ENCODE results near the gene CACNG7.
"Not testable (repeated sequence)": the region's sequence is repeated elsewhere in the genome, so short reads cannot be mapped to it uniquely, and the experiment has no call there.

CACNG7 gene, protein sequence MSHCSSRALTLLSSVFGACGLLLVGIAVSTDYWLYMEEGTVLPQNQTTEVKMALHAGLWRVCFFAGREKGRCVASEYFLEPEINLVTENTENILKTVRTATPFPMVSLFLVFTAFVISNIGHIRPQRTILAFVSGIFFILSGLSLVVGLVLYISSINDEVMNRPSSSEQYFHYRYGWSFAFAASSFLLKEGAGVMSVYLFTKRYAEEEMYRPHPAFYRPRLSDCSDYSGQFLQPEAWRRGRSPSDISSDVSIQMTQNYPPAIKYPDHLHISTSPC

DNA sequence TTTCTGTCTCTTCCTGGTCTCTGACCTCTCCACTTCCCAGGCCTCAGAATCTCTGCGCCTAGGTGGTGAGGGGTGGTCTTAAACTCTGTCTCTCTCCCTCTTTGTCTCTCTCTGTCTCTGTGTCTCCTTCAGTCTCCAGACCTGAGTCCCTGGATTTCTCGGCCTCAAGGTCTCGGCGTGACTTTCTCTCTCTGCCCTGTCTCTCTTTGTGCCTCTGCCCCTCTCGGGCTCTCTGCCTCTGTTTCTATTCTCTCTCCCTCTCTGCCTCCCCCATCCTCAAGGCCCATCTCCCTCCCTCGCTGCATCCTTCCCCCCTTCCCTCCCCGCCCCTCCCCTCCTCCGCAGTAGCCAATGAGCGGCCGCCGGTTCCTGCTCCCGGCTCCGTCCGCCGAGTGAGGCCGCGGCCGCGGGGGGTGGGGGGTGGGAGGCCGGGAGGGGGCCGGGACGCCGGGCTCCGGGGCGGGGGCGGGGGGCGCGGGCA, at the start of gene CACNG7:
TSS of gene CACNG7 (plus strand) at position 344 of the 481 bp plus-strand sequence. CDS start 3,554 bp downstream, outside the sequence.
- DNase-seq (ENCODE audit: low spot score): peak; percentile 72

DNA sequence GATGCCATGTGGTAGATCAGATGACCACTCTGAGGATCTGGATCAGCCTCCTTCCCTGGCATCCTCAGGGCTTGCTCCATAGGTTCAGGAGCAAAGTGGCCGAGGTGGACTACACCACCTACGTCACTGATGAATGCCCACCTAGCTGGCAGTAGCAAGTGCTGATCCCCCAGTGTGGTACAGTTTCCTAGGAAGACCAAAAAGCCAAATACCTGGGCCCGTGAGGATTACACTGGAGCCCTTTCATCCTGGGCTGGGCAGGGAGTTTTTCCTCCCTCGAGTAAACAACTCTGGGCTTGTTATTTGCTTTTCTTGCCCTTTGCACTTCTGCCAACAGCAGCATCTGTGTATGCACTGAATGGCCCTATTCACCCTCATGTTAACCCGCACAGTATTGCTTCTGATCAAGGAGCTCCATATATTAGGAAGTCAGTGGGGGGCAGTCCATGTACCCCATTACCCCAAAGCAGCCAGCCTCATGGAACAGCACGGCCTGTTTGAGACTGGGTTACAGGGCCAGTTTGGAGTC, 44.7 kb upstream of the CACNG7 start:
- no peak for DNase-seq (ENCODE audit: low spot score)
- no peak for FAIRE-seq

More for the DNA sequence above, at the start of gene CACNG7:
- no peak for FAIRE-seq

DNA sequence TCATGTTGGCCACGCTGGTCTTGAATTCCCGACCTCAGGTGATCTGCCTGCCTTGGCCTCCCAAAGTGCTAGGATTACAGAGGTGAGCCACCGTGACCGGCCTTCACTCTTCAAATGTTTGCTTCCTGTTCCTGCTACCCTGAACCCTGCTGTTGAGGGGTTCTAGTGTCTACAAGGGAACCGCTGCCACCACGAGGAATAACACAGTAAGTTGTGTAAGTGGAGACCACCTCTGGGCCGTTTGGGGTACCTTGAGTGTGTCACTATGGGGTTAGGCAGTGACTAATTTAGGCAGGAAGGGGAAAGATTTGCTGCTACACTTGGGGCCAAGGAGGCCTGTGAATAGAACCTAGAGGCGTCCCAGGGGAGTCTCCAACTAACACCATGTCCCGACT, 43.6 kb upstream of the CACNG7 start:
- DNase-seq (ENCODE audit: low spot score) (no peak), FAIRE-seq (no peak)

DNA sequence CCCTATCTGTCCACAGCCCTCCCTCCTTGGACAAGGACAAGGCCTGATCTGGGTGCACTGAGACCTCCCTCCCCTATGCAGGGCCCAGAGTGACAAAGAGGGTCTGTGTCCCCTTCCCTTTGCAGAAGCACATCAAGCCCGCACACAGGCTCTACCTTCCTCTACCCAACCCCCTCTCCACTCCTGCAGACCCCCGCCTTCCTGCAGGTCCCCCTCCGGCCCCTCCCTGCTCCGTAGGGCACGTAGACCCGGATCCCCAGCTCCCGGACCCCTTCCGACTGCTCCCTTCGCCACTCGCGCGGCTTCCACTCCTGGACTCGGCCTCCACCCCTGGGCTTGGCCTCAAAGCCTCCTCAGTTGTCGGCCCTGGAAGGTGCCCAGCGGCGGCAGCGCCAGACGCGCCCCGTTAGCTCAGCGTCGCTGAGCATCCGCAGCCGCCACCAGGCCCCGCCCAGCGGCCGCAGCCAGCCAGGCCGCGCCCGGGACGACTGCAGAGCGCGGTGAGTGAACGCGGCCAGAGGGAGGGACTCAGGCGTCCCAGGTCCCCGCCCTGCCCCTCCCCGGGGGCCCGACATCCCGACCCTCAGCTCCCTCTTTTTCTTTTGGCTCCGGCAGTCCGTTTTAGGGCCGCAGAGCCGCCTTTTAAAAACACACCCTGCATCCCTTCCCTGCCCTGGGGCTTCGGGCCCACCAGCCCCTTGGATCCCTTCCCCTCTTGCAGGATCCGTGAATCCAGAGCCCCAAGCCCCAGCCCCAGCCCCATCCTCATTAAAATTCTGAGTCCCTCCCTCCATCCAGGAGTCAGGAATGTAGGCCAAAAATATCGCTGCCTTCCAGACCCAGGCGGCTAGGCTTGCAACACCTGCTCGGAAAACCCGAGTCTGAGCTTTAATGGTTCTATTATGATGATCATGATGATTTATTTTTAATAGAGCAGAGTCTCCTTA, 42.9 kb upstream of the CACNG7 start:
- FAIRE-seq (no peak), DNase-seq (ENCODE audit: low spot score) (peak; percentile 73)

DNA sequence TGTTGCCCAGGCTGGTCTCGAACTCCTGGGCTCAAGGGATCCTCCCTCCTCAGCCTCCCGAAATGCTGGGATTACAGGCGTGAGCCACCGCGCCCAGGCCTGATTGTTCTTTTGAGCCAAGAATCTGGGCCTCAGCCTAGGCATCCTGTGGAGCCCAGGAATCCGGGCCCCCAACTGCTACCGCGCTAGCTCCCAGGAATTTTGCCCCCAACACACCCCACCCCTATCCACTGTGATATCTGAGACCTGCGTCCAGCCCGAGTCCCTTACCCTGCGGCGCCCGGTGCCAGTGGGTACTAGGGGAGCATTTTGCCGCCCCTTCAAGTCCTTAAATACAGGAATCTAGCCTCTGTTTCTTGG, 42.2 kb upstream of the CACNG7 start:
- DNase-seq (ENCODE audit: low spot score) (no peak), FAIRE-seq (no peak)

DNA sequence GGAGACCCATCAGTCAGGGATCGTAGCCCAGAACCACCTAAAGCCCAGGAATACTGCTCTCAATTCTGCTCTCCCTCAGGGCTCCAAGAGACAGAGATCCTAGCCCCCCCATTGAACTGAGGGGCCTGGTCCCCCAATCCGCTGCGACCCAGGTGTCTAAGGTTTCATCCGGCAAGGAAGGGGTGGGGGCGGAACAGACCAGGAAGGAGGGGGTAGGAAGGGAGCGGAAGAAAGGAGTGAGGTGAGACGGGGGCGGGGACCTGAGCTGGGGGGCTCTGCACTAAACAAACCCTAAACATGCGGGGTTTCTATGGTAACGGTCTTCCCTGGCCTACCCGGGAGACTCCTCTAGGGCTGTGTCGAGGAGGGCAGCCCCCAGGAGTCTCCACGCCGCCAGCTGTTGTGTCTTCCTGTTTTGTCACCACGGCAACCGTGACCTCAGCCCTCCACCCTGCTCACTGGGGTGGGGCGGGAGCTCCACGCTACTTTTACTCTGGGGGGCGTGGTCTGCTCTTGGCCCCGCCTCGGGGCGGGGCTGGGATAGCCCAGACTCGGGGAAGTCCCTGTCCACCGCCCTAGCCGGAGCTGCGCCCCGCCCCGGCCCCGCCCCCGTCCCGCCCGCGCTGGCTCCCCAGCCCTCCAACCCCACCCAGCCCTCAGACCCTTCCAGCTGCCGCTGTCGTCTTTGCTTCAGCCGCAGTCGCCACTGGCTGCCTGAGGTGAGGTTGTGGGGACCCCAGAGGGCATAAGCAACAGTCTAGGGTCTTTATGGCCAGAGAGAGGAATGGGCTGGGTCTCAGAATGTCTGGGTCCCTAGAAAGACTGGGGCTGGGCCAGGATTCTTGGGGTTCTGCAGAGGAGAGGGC, 41.6 kb upstream of the CACNG7 start, which contains the start of gene MYADM:
TSS of gene MYADM (plus strand) at position 659 of the 866 bp plus-strand sequence. CDS start 5,647 bp downstream, outside the sequence.
- DNase-seq (ENCODE audit: low spot score): peak; percentile 97
- FAIRE-seq: peak; percentile 63

DNA sequence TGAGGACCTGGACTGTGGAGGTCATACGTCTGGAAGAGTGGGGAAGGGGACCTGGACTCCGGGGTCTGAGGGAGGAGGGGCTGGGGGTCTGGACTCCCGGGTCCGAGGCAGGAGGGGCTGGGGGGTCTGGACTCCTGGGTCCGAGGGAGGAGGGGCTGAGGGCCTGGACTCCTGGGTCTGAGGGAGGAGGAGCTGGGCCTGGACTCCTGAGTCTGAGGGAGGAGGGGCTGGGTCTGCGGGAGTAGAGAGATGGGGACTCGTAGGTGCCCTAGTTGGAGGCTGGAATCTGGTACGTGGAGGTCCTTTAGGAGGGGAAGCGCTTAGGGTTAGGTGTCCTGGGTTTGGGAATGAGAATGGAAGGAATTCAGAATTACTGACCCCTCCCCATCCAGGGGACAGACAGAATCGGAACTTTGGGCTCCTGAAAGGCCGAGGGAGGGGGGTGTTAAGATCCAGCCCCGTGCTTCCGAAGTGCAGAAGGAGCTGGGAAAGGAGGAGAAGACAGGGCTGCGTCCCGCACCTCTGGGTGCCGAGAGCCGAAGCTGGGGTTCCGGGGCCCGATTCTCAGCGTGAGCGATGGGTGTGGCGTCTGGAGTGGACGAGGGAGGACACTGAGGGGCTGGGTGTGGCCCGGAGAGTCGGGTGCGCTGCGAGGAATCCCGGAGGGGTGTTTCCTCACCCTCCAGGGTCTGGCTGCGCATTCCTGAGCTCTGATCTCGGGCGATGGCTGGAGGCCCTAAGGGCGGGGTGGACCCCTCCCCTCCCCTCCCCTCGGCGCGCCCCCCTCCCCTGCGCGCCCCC, 40.8 kb upstream of the CACNG7 start:
- DNase-seq (ENCODE audit: low spot score) (peak; percentile 43), FAIRE-seq (no peak)

DNA sequence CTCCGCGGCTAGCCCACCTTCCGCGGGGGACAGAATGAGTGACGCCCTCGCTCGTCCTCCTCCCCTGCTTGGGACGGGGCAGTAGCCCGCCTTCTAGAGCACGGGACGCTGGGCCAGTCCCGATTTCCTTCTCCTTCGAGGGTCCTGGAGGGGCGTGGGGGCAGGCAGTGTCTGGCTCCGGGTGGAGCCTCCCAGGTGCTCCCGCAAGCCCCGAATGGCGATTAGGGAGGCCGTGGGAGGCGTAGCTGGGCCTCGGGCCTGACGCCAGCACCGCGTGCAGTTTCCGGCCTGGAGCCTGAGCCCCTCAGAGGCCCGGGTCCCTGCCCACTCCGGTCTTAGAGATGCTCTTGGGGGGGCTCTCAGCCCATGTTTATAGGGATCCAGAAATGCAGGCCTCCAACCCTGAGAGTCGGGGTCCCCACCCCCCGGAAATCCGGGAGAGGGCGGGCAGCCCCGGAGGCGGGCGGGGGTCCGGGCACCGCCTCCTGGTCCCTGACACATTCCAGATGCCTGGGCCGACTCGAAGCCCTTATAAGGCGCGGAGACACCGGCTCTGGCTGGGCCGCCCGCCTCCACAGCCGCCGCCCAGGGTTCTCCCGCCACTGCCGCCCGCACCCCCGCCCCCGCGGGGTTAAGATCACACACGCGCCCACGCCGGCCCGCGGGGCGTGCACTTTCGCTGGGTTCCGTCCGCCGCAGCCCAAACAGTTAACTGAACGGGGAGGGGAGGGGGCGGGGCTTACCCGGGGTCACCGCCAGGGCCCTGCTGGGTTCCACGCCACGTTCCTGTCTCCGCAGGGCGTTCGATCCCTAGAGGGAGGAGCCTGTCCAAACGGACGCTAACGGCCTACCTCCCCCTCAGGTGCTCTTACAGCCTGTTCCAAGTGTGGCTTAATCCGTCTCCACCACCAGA, 39.9 kb upstream of the CACNG7 start:
- DNase-seq (ENCODE audit: low spot score) (peak; percentile 83), FAIRE-seq (peak; percentile 72)

DNA sequence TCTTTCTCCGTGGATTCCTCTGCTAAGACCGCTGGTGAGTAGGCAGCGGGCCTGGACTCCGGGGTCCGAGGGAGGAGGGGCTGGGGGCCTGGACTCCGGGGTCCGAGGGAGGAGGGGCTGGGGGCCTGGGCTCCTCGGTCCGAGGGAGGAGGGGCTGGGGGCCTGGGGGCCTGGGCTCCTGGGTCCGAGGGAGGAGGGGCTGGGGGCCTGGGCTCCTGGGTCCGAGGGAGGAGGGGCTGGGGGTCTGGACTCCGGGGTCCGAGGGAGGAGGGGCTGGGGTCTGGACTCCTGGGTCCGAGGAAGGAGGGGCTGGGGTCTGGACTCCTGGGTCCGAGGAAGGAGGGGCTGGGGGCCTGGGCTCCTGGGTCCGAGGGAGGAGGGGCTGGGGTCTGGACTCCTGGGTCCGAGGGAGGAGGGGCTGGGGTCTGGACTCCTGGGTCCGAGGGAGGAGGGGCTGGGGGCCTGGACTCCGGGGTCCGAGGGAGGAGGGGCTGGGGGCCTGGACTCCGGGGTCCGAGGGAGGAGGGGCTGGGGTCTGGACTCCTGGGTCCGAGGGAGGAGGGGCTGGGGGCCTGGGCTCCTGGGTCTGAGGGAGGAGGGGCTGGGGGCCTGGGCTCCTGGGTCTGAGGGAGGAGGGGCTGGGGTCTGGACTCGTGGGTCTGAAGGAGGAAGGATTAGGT, 39.1 kb upstream of the CACNG7 start:
- not testable (repeated sequence) for DNase-seq (ENCODE audit: low spot score); FAIRE-seq

DNA sequence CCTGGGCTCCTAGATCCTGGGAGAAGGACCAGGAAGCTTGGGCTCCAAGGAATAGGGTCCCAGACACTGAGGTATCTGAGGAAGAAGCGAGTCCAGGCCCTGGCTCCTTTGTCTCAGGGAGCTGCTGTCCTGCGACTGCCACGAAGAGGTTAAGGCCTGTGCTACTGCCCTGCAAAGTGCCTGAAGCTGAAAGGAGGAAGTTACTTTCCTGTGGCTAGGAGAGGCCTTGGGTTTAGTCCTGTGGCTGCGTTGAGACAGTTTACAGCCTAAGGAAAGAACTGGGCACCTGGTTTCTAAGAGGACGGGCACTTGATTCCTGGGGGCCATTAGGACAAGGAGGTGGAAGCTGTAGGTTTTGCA, 38.6 kb upstream of the CACNG7 start:
- FAIRE-seq (no peak), DNase-seq (ENCODE audit: low spot score) (no peak)

DNA sequence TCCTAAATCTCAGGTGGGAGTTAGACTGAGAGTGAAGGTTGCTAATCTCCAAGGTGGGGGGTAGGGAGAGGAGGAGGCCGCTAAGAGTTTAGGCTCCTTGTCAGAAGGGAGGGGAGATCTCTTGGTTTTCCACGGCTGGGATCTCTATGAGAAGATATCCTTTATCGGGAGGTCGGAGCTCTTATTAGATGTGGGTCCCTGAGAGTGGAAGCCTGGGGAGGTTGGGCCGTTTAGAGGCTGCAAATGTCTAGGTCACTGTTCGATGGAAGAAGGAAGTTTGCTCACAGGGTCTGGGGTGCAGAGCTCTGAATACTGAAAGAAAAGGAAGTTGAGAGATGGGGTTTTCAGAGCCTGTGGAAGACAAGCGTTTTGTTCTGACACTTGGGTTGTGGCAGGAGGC, 37.6 kb upstream of the CACNG7 start:
- DNase-seq (ENCODE audit: low spot score) (no peak), FAIRE-seq (no peak)

DNA sequence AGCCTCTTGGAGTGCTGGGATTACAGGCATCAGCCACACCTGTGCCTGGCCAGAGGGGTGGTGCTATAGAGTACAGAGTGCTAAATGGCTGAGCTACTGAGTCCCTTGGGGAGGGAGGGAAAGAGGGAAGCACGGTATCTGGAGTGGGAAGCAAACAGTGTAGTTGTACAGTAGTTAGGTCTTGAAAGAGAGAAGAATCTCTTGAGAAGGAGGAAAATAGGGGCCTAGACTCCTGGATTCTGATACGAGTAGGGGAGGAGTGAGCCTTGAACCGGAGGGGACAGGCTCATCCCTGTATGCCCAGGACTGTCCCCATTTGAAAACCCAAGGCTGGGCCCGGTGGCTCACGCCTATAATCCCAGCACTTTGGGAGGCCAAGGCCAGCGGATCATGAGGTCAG, 36.3 kb upstream of the CACNG7 start:
- DNase-seq (ENCODE audit: low spot score) (no peak), FAIRE-seq (no peak)

DNA sequence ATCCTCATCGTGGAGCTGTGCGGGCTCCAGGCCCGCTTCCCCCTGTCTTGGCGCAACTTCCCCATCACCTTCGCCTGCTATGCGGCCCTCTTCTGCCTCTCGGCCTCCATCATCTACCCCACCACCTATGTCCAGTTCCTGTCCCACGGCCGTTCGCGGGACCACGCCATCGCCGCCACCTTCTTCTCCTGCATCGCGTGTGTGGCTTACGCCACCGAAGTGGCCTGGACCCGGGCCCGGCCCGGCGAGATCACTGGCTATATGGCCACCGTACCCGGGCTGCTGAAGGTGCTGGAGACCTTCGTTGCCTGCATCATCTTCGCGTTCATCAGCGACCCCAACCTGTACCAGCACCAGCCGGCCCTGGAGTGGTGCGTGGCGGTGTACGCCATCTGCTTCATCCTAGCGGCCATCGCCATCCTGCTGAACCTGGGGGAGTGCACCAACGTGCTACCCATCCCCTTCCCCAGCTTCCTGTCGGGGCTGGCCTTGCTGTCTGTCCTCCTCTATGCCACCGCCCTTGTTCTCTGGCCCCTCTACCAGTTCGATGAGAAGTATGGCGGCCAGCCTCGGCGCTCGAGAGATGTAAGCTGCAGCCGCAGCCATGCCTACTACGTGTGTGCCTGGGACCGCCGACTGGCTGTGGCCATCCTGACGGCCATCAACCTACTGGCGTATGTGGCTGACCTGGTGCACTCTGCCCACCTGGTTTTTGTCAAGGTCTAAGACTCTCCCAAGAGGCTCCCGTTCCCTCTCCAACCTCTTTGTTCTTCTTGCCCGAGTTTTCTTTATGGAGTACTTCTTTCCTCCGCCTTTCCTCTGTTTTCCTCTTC, 35.1 kb upstream of the CACNG7 start:
- DNase-seq (ENCODE audit: low spot score): no peak
- peak; percentile 40 for FAIRE-seq

DNA sequence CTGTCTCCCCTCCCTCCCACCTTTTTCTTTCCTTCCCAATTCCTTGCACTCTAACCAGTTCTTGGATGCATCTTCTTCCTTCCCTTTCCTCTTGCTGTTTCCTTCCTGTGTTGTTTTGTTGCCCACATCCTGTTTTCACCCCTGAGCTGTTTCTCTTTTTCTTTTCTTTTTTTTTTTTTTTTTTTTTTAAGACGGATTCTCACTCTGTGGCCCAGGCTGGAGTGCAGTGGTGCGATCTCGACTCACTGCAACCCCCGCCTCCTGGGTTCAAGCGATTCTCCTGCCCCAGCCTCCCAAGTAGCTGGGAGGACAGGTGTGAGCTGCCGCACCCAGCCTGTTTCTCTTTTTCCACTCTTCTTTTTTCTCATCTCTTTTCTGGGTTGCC, 34.5 kb upstream of the CACNG7 start:
- DNase-seq (ENCODE audit: low spot score): no peak
- FAIRE-seq: no peak

DNA sequence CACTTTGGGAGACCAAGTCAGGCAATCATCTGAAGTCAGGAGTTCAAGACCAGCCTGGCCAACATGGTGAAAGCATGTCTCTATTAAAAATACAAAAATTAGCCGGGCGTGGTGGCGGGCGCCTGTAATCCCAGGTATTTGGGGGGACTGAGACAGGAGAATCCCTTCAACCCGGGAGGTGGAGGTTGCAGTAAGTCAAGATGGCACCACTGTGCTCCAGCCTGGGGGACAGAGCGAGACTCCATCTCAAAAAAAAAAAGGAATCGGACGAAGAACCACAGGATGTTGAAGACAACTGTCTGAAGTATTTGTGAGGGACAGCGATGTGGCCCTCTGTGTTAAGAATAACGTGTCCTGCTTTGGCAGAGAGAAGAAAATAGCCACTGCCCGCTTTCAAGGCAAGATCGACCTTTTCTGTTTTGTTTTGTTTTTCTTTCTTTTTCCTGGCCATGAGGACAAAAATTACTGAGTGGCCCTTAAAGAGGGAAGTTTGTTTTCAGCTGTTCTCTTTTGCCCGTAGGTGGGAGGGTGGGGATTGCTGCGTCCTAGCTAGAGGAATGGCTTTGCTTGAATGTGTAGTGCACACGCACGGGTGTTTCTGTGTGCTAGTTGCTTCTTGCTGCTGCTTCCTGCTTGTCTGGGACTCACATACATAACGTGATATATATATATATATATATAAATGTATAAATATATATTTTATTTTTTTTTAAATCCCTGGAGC, 33.3 kb upstream of the CACNG7 start:
- no peak for FAIRE-seq
- DNase-seq (ENCODE audit: low spot score): no peak

DNA sequence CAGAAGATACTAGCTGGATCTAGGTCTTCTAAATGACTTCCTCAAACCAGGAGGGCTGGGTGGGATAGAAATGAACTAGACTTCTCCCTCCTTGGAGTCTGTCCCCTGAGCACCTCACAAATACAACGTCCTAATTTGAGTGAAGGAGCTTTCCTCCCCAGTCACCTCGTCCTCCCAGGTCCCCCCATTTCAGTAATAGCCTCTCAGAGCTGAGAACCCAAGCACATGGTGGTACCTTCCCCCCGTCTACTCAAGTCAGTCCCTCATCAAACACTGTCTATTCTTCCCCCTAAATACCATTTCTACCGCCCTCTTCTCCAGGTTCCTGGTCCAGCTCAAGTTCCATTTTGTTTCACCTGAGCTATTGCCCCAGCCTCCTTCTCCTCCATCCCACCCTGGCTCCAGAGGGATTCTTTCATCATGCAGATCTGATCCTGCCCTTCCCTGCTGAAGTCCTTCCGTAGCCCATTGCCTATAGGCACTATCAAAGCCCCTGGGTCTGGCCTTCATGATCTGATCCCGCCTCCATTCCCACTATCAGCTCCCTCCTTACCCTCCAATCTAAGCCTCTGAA, 32.3 kb upstream of the CACNG7 start:
- no peak for FAIRE-seq
- DNase-seq (ENCODE audit: low spot score): no peak

DNA sequence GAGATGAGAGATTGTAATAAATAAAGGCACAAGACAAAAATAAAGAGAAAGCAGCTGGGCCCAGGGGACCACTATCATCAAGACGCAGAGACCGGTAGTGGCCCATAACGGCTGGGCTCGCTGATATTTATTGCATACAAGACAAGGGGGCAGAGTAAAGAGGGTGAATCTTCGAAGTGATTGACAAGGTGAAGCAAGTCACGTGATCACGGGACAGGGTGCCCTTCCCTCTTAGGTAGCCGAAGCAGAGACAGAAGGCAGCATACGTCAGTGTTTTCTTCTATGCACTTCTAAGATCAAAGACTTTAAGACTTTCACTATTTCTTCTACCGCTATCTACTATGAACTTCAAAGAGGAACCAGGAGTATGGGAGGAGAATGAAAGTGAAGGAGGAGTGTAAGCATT, 31.7 kb upstream of the CACNG7 start:
- FAIRE-seq (no peak), DNase-seq (ENCODE audit: low spot score) (no peak)

Data from urothelium cell line (cell line).